WERI-Rb-1 (cell line): ENCODE measurements around the gene RXRG.

ENCODE experiments used
- DNase-seq: peaks from one replicate; pipeline ENCODE4 v3.0.0-alpha.2; 2020
- H3K27ac ChIP-seq: fragments of 250-450 bp; sonication (Bioruptor Pico); 2 replicates; pipeline ENCODE4 v1.5.1; 2020; ENCODE audit warnings: mild to moderate bottlenecking, moderate library complexity
- H3K27me3 ChIP-seq: fragments of 250-450 bp; sonication (Bioruptor Pico); 2 replicates; pipeline ENCODE4 v1.5.1; 2021; ENCODE audit warnings: mild to moderate bottlenecking, low read depth, moderate library complexity; ENCODE audit not compliant: insufficient read depth, severe bottlenecking
- H3K36me3 ChIP-seq: fragments of 250-450 bp; sonication (Bioruptor Pico); 2 replicates; pipeline ENCODE4 v1.5.1; 2020; ENCODE audit warnings: mild to moderate bottlenecking, moderate library complexity
- H3K4me3 ChIP-seq: 2 replicates; pipeline ENCODE4 v1.5.1; 2011; ENCODE audit warnings: low read depth, mild to moderate bottlenecking, control low read depth, low read length
- H3K9me3 ChIP-seq: fragments of 250-450 bp; sonication (Bioruptor Pico); 2 replicates; pipeline ENCODE4 v1.5.1; 2021; ENCODE audit warnings: mild to moderate bottlenecking, moderate library complexity; ENCODE audit not compliant: severe bottlenecking
- CTCF ChIP-seq: IDR thresholded peaks from 2 replicates; pipeline ENCODE4 v1.5.1; 2011; ENCODE audit warnings: low read depth, mild to moderate bottlenecking, control low read depth, inconsistent platforms, low read length

The RXRG gene

GRCh38 chr1:165484532-165484931 is 39.6 kb upstream of the RXRG start:
- H3K27ac ChIP-seq = no peak overlapping the region
- no peak overlapping the region for H3K4me3 ChIP-seq
- H3K27me3 ChIP-seq = no peaks in the 10 kb centered on the region
- no peaks in the 10 kb centered on the region for H3K9me3 ChIP-seq
- no peak for DNase-seq
- TF ChIP-seq CTCF = no peak
- H3K36me3 ChIP-seq = no peaks in the 10 kb centered on the region

GRCh38 chr1:165483412-165483811 is 38.5 kb upstream of the RXRG start:
- DNase-seq = no peak
- Histone ChIP-seq H3K4me3 (no peak overlapping the region), H3K9me3 (no peaks in the 10 kb centered on the region), H3K27ac (no peak overlapping the region), H3K36me3 (no peaks in the 10 kb centered on the region), H3K27me3 (no peaks in the 10 kb centered on the region)
- no peak for TF ChIP-seq CTCF

- no peak for TF ChIP-seq CTCF
- no peak for DNase-seq
- H3K9me3 ChIP-seq = no peaks in the 10 kb centered on the region
- H3K4me3 ChIP-seq = no peak overlapping the region
- H3K27ac ChIP-seq = no peak overlapping the region
- no peaks in the 10 kb centered on the region for H3K36me3 ChIP-seq
- no peaks in the 10 kb centered on the region for H3K27me3 ChIP-seq
These were observed 37.0 kb upstream of the RXRG start for GRCh38 chr1:165481820-165482532.

- Histone ChIP-seq H3K36me3 (no peaks in the 10 kb centered on the region), H3K27ac (no peak overlapping the region), H3K9me3 (no peaks in the 10 kb centered on the region), H3K27me3 (no peaks in the 10 kb centered on the region), H3K4me3 (no peak overlapping the region)
- DNase-seq = no peak
- TF ChIP-seq CTCF = no peak
These were observed 31.9 kb upstream of the RXRG start for GRCh38 chr1:165476776-165477175.

- DNase-seq = no peak
- no peak overlapping the region for H3K27ac ChIP-seq
- TF ChIP-seq CTCF = no peak
- no peaks in the 10 kb centered on the region for H3K9me3 ChIP-seq
- no peaks in the 10 kb centered on the region for H3K36me3 ChIP-seq
- H3K27me3 ChIP-seq = no peaks in the 10 kb centered on the region
- no peak overlapping the region for H3K4me3 ChIP-seq
These were observed 29.3 kb upstream of the RXRG start for GRCh38 chr1:165474196-165474595.

GRCh38 chr1:165473081-165473480 is 28.2 kb upstream of the RXRG start:
- Histone ChIP-seq H3K4me3 (no peak overlapping the region), H3K27me3 (no peaks in the 10 kb centered on the region), H3K36me3 (no peaks in the 10 kb centered on the region), H3K27ac (no peak overlapping the region), H3K9me3 (no peaks in the 10 kb centered on the region)
- TF ChIP-seq CTCF = no peak
- DNase-seq = no peak
